ENCODE data around the gene CHPT1. TPM values are rescaled to one million over a fixed set of nuclear protein-coding genes. Genes with fewer than 3 reads are reported as not detected.

Gene CHPT1
- 54.6 and 85.9 TPM in 2 replicates for total RNA-seq (2011; cell fraction: chromatin; rRNA removed; ENCODE audit: low replicate concordance)
- 78.3 and 80.9 TPM in 2 replicates for total RNA-seq (2011; cell fraction: nucleolus; rRNA removed)
- 85.9 and 96.9 TPM in 2 replicates for total RNA-seq (2011; cell fraction: nucleoplasm; rRNA removed)
- total RNA-seq (2014; rRNA removed), result 170 and 210 TPM in 2 replicates
- total RNA-seq (2014; rRNA removed; fragmentation: Illumina TruSeq; extraction: Trizol), result 112 and 123 TPM in 2 replicates
- total RNA-seq (2015; rRNA removed; fragmentation: Illumina TruSeq; extraction: Trizol), result 75.4 and 75.5 TPM in 2 replicates
- 95.0 and 103 TPM in 2 replicates for total RNA-seq (2021)
- 66.5 and 91.9 TPM in 2 replicates for polyA plus RNA-seq (2011; rRNA removed)
- polyA plus RNA-seq (2011; cell fraction: cytosol; rRNA removed), result 47.4 and 49.6 TPM in 2 replicates
- 42.3 and 43.3 TPM in 2 replicates for polyA plus RNA-seq (2011; cell fraction: nucleus; rRNA removed)
- polyA plus RNA-seq (2012), result 75.7 and 82.7 TPM in 2 replicates
- 62.8 and 69.4 TPM in 2 replicates for polyA plus RNA-seq (2014; fragmentation: Illumina TruSeq; extraction: Trizol)
- polyA plus RNA-seq (2014; fragmentation: Nextera tagmentation; extraction: Ambion mirVana), result 10 to 100 TPM; 15.3 to 24.3 TPM
- 92.5 and 111 TPM in 2 replicates for polyA plus RNA-seq (2014; rRNA removed)
- polyA minus RNA-seq (2011; rRNA and poly(A)+ RNA removed), result 32.0 and 33.2 TPM in 2 replicates
- polyA minus RNA-seq (2011; cell fraction: cytosol; rRNA and poly(A)+ RNA removed), result 25.0 and 28.9 TPM in 2 replicates
- polyA minus RNA-seq (2011; cell fraction: nucleus; rRNA and poly(A)+ RNA removed), result 58.8 and 71.3 TPM in 2 replicates
- Bru-seq, nascent RNA, result percentile 95 among the genes with signal in this experiment
- BruChase-seq, experiment 1, labeled RNA remaining after a 2-hour chase, result percentile 95 among the genes with signal in this experiment
- percentile 94 among the genes with signal in this experiment for BruChase-seq, experiment 2, labeled RNA remaining after a 6-hour chase
- long read RNA-seq, experiment 1, transcript CHPT1-201 (9 exons, 1,585 nt), result major isoform, 439 of 610 reads
- long read RNA-seq, experiment 1, transcript CHPT1-205 (8 exons, 2,001 nt), result minor isoform, 19 of 610 reads
- long read RNA-seq, experiment 1, partial matches to known transcripts, result 42 of 610 reads
- long read RNA-seq, experiment 1, other reads (novel, unspliced or antisense), result 108 of 610 reads
- long read RNA-seq, experiment 2, transcript CHPT1-201 (9 exons, 1,585 nt), result major isoform, 103 of 185 reads
- long read RNA-seq, experiment 2, partial matches to known transcripts, result 45 of 185 reads
- long read RNA-seq, experiment 2, other reads (novel, unspliced or antisense), result 32 of 185 reads
- long read RNA-seq, experiment 3, transcript CHPT1-201 (9 exons, 1,585 nt), result major isoform, 49 of 68 reads
- long read RNA-seq, experiment 3, partial matches to known transcripts, result 3 of 68 reads
- long read RNA-seq, experiment 3, other reads (novel, unspliced or antisense), result 16 of 68 reads

DNA sequence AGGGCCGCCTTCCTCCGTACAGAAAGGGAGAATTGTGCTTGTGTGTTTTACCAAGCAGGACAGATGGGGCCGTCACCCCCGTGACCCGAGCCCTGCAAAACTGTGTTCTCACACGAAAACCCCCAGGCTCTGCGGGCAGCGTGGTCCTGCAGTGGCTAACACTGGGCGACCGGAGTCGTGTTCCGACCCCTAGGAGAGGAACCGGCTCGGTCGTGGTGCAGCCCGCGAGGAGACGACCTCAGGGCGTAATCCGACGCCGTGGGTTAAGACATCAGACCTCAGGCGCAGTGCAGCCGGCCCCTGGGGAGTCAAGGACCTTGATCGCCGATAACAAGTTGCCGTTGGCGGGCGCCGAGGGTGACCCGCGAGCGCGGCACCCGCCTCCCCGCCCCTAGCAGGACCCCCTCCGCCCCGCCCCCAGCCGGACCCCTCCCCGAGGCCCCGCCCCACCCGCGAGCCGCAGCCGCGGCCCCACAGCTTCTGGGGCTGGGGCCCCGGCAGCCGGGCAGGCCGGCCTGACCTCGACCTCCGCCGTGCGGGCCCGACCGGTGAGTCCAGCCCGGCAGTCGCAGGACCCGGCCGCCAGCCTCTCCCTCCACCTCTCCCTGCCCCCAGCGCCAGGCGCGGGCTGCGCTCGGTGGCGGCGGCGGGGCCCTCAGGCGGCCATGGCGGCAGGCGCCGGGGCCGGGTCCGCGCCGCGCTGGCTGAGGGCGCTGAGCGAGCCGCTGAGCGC is at the start of gene CHPT1:
TSS of gene CHPT1 (plus strand) at position 444 of the 733 bp plus-strand sequence. CDS start at position 666, 222 bp downstream.
- ATAC-seq (peak; percentile 81), DNase-seq (ENCODE audit: extremely low read depth in 1 of 4, low spot score in 3 of 4) (peak; percentile 93 to 96 (median 95)), FAIRE-seq (no peak)
- Histone ChIP-seq H3K9me3 (replicated peaks; ENCODE audit: control insufficient read depth, insufficient read depth, low read depth, low read length) (peaks cover 7% of the 10 kb centered on the region), H3K79me2 (ENCODE audit: control insufficient read depth, insufficient read depth, low read length) (peaks cover 52% of the 10 kb centered on the region), H3K27ac (ENCODE audit: extremely low read depth, low read depth, low read length) (peak within 1 kb of the TSS; percentile 96), H3K27me3 (ENCODE audit: control insufficient read depth in 2 of 2, insufficient read depth in 2 of 2, low read length in 2 of 2) (no peaks in the 10 kb centered on the region), H3K9me1 (ENCODE audit: control insufficient read depth, insufficient read depth, low read length) (no peaks in the 10 kb centered on the region), H3K9ac (ENCODE audit: insufficient read depth in 1 of 2, low read depth in 2 of 2, low read length in 2 of 2) (peak within 1 kb of the TSS; percentile 93 to 99), H3K4me2 (ENCODE audit: insufficient read depth, low read length) (peak within 1 kb of the TSS; percentile 93), H3K4me1 (replicated peaks in 1 of 2; ENCODE audit: control insufficient read depth in 2 of 2, insufficient read depth in 2 of 2, low read length in 2 of 2) (peaks cover 11 to 29% of the 10 kb centered on the region in 2 experiments), H3K36me3 (ENCODE audit: control insufficient read depth, insufficient read depth, low read length) (peaks cover 10% of the 10 kb centered on the region; the same call in 1 of the 3 replicates), H3K4me3 (peak within 1 kb of the TSS; percentile 87), H4K20me1 (replicated peaks; ENCODE audit: control insufficient read depth, insufficient read depth, low read length) (no peaks in the 10 kb centered on the region; the same call in 1 of the 2 replicates), H2AFZ (ENCODE audit: low read depth, low read length) (peak within 1 kb of the TSS; percentile 94)
- under 1% methylated on average over 62 of the region's 80 CpGs for WGBS (ENCODE audit: insufficient coverage, low coverage, missing lambda C conversion rate)
- BruUV-seq (replicated peaks), result no TSS peak
- ChIA-PET CTCF (ENCODE audit: low intra/inter-chr PET ratio) (no interaction called here), POLR2A (interaction anchor here (2.1 kb wide), 1 partner anchor 11 kb away, joined by 6 read pairs; no protein-coding TSS in a partner anchor)
- in situ Hi-C loops (cut with MboI), result no loop called here
- intact Hi-C loops (cut with micrococcal nuclease), result loop anchor here (2.0 to 5.0 kb wide), 2 partner anchors 27 to 1425 kb away; no protein-coding TSS in a partner anchor
- TF ChIP-seq FOXA1 (IDR thresholded peaks at IDR 0.05; ENCODE audit: borderline replicate concordance) (no peak), DDX20 (tag; IDR thresholded peaks at IDR 0.05; ENCODE audit: low read depth) (no peak), HIVEP1 (CRISPR knock-in tag; IDR thresholded peaks at IDR 0.05) (no peak), SPI1 (IDR thresholded peaks at IDR 0.05; ENCODE audit: borderline replicate concordance, low read depth, low read length) (peak; percentile 18; the same call in 1 of the 2 replicates), TEAD1 (CRISPR knock-in tag; IDR thresholded peaks at IDR 0.05) (no peak), PHB (CRISPR knock-in tag; IDR thresholded peaks at IDR 0.05) (no peak), ZNF431 (CRISPR knock-in tag; IDR thresholded peaks at IDR 0.05) (no peak), SRSF9 (IDR thresholded peaks at IDR 0.05; ENCODE audit: borderline replicate concordance, low read depth, low read length) (no peak), MTA1 (IDR thresholded peaks at IDR 0.05; ENCODE audit: borderline replicate concordance) (no peak), NFE2 (IDR thresholded peaks at IDR 0.05; ENCODE audit: low read depth) (0 out of 2 replicates have a peak, but pooled peaks have one; percentile 9), ETS2 (tag; IDR thresholded peaks at IDR 0.05; ENCODE audit: borderline replicate concordance, poor library complexity, severe bottlenecking) (no peak), POLR2AphosphoS2 (IDR thresholded peaks at IDR 0.05; ENCODE audit: low read length) (no peak), THRAP3 (IDR thresholded peaks at IDR 0.05; ENCODE audit: borderline replicate concordance) (no peak), RFX7 (CRISPR knock-in tag; IDR thresholded peaks at IDR 0.05) (no peak), TEAD4 (IDR thresholded peaks at IDR 0.05; ENCODE audit: low read length) (peak; percentile 29; the same call in 1 of the 2 replicates), TEAD4 (CRISPR knock-in tag; IDR thresholded peaks at IDR 0.05; ENCODE audit: borderline replicate concordance) (no peak)
- TF ChIP-seq, protein P1, sequence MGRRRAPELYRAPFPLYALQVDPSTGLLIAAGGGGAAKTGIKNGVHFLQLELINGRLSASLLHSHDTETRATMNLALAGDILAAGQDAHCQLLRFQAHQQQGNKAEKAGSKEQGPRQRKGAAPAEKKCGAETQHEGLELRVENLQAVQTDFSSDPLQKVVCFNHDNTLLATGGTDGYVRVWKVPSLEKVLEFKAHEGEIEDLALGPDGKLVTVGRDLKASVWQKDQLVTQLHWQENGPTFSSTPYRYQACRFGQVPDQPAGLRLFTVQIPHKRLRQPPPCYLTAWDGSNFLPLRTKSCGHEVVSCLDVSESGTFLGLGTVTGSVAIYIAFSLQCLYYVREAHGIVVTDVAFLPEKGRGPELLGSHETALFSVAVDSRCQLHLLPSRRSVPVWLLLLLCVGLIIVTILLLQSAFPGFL (CRISPR knock-in tag; IDR thresholded peaks at IDR 0.05), result no peak

Measured in K562 (cell line).